Effector memory CD4-positive, alpha-beta T cell (primary cell): ENCODE measurements around the gene NCAPH2.

ENCODE experiments used
- DNase-seq, 3 donors: peaks; one replicate each; pipeline ENCODE4 v3.0.0-alpha.2; 2020
- H3K27ac ChIP-seq: 2 replicates; pipeline ENCODE4 v1.7.0; 2013; ENCODE audit warnings: mild to moderate bottlenecking, low read length, moderate library complexity; ENCODE audit not compliant: insufficient read depth, poor library complexity, severe bottlenecking
- H3K27me3 ChIP-seq: replicated peaks from 2 replicates; pipeline ENCODE4 v1.7.0; 2013; ENCODE audit warnings: mild to moderate bottlenecking, low read length; ENCODE audit not compliant: insufficient read depth, control insufficient read depth, poor library complexity, severe bottlenecking
- H3K36me3 ChIP-seq: 2 replicates; pipeline ENCODE4 v1.7.0; 2013; ENCODE audit warnings: mild to moderate bottlenecking, low read length, moderate library complexity; ENCODE audit not compliant: control insufficient read depth, insufficient read depth
- H3K4me1 ChIP-seq: 2 replicates; pipeline ENCODE4 v1.7.0; 2013; ENCODE audit warnings: low read length, mild to moderate bottlenecking; ENCODE audit not compliant: control insufficient read depth, insufficient read depth, poor library complexity, severe bottlenecking
- H3K4me3 ChIP-seq: 2 replicates; pipeline ENCODE4 v1.7.0; 2013; ENCODE audit warnings: low read length, low read depth, mild to moderate bottlenecking; ENCODE audit not compliant: insufficient read depth, poor library complexity, severe bottlenecking
- H3K9me3 ChIP-seq: 2 replicates; pipeline ENCODE4 v1.7.0; 2013; ENCODE audit warnings: mild to moderate bottlenecking, low read length, moderate library complexity; ENCODE audit not compliant: control insufficient read depth

Gene NCAPH2

DNA sequence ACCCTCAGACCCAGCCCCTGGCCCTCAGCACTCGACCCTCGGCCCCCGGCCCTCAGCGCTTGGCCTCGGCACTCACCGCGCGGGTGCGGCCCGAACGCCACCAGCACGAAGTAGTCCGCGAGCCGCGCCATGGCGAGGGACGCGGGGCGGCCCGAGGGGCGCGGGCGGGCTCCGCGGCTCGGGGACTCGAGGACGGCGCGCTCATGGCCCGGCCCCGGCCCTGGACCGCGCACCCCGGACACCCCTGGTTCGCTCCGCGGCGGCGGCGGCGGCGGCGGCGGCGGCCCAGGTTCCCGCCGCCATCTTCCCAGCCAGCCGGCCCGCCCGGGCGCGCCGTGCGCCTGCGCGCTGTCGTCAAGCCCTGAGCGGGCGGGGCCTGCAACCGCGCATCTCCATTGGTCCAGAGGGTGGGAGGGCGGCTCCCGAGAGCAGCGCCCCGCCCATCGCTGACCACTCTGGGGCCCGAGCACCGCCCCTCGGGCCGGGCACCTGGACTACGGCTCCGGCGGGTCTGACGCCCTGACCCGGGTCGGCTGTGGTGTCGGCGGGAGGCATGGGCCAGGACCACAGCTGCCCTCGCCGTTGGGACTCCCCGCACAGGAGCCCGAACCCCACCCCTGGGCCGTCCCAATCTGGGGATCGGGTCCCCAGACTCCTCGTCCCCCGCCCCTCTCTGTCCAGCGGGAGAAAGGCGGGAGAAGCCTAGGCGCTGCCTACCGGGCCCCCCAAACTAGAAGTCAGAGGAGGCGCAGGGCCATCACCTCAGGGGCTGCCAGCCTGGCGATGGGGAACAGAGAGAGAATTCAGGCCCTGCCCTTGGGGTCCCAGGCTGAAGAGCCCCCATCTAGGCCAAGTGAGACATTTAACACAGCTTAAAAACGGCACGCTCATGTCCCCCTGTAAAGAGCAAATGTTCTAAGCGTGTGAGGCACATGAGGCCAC is 33.0 kb upstream of the NCAPH2 start, which contains the start of gene SBF1:
TSS of gene SBF1 (minus strand) at position 326 of the 942 bp plus-strand sequence. CDS start at position 131, 195 bp downstream.
- Histone ChIP-seq H3K27ac (peak within 1 kb of the TSS; percentile 76), H3K9me3 (no peaks in the 10 kb centered on the region), H3K36me3 (no peaks in the 10 kb centered on the region), H3K4me3 (peak within 1 kb of the TSS; percentile 83), H3K27me3 (no peaks in the 10 kb centered on the region), H3K4me1 (peaks cover 44% of the 10 kb centered on the region)
- peak; percentile 78 to 84 (median 78) for DNase-seq

DNA sequence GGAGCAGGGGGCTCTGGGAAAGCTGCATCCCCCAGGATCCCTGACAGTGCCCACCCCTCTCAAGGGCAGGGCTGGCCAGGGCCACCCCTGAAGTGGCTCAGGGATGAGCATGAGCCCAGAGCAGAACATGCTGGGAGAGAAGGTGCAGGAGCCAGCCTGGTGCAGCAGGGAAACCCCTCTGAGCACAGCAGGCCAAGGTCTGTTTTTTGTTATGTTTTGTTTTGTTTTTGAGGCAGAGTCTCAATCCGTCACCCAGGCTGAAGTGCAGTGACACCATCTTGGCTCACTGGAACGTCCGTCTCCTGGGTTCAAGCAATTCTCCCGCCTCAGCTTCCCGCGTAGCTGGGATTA is 32.4 kb upstream of the NCAPH2 start:
- H3K27ac ChIP-seq, result peak overlapping the region; percentile 76

DNA sequence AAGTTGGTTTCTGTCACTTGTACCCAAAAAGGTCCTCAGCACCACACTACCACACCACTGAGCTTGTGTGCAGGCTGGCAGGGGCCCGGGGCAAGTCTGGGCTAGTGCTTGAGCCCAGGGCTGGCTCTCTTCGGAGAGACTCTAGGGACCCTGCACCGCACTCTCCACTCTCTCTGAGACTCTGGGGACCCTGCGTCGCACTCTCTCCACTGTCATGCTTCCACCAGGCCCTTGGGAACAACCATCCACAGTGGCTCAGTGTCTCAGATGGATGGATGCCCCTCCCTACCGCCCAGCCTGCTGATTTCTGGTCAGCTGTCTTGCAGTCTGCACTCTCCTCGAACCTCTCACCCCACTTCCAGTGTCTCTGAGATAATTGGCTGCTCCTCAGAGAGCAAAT is 31.2 kb upstream of the NCAPH2 start:
- H3K4me3 ChIP-seq, result no peak overlapping the region
- H3K9me3 ChIP-seq, result no peaks in the 10 kb centered on the region
- peaks cover 33% of the 10 kb centered on the region for H3K4me1 ChIP-seq
- no peak overlapping the region for H3K27ac ChIP-seq
- H3K27me3 ChIP-seq, result no peaks in the 10 kb centered on the region
- H3K36me3 ChIP-seq, result no peaks in the 10 kb centered on the region
- no peak for DNase-seq

More for the DNA sequence above, 32.4 kb upstream of the NCAPH2 start:
- no peaks in the 10 kb centered on the region for H3K9me3 ChIP-seq
- peak overlapping the region; percentile 83 for H3K4me3 ChIP-seq
- no peaks in the 10 kb centered on the region for H3K36me3 ChIP-seq
- H3K4me1 ChIP-seq, result peaks cover 38% of the 10 kb centered on the region
- no peak for DNase-seq
- H3K27me3 ChIP-seq, result no peaks in the 10 kb centered on the region

DNA sequence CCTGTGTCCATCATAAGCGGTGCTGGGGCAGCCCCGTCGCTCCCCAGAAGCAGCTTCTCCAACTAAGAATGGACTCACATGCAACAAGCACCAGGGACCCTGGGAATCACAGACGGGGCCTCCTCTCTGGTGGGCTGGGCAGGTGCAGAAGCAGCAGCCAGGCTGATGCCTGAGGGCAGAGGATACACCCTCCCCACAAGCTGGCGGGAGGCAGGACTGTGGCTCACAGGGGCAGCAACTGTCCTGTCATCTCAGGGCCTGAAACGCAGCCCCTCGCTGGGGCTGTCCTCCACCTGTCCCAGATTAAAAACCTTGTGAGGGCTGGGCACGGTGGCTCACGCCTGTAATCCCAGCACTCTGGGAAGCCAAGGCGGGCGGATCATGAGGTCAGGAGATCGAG is 30.1 kb upstream of the NCAPH2 start:
- Histone ChIP-seq H3K4me1 (peaks cover 30% of the 10 kb centered on the region), H3K4me3 (no peak overlapping the region), H3K36me3 (no peaks in the 10 kb centered on the region), H3K27me3 (no peaks in the 10 kb centered on the region), H3K27ac (no peak overlapping the region), H3K9me3 (no peaks in the 10 kb centered on the region)
- no peak for DNase-seq

DNA sequence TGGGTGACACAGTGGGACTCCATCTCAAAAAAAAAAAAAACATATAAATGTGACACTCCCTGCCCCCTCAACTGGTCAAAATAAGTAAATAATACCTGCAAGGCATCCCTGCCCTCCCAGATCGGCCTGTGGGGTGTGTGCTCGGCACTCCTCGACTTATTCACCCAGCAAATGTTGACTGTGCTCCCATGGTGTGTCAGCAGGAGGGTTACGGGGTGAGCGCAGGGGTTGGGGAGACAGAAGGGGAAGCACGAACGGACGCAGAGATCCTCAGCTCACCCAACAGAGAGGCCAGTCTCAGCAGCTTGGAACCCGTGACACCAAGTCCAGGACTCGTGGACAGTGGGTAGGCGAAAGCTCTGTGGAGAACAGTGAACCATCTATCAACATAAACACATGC is 28.3 kb upstream of the NCAPH2 start:
- DNase-seq, result no peak
- no peaks in the 10 kb centered on the region for H3K27me3 ChIP-seq
- H3K4me1 ChIP-seq, result peaks cover 19% of the 10 kb centered on the region
- no peak overlapping the region for H3K4me3 ChIP-seq
- H3K9me3 ChIP-seq, result no peaks in the 10 kb centered on the region
- H3K36me3 ChIP-seq, result no peaks in the 10 kb centered on the region
- H3K27ac ChIP-seq, result no peak overlapping the region

DNA sequence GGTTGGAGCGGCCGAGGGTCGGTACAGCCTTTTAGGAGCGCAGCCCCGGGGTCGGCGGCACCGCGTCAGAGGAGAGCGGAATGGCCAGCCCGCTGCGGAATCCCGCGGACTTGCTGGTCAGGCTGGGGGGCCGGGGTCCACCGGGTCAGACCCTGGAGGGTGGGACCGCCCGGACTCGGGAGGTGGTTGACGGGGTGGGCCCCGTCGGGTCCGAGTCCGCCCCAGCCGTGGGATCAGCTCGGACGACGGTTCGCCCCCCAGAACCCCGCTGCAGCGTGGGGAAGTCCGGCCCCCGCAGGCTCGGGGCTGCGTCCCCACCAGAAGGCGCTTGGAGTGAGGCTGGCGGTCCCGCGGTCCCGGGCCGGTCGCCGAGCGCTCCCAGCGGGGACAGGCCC is 27.0 kb upstream of the NCAPH2 start:
- Histone ChIP-seq H3K27me3 (no peaks in the 10 kb centered on the region), H3K9me3 (no peaks in the 10 kb centered on the region), H3K4me1 (peaks cover 15% of the 10 kb centered on the region), H3K36me3 (no peaks in the 10 kb centered on the region), H3K4me3 (peak overlapping the region; percentile 50), H3K27ac (no peak overlapping the region)
- DNase-seq, result no peak

DNA sequence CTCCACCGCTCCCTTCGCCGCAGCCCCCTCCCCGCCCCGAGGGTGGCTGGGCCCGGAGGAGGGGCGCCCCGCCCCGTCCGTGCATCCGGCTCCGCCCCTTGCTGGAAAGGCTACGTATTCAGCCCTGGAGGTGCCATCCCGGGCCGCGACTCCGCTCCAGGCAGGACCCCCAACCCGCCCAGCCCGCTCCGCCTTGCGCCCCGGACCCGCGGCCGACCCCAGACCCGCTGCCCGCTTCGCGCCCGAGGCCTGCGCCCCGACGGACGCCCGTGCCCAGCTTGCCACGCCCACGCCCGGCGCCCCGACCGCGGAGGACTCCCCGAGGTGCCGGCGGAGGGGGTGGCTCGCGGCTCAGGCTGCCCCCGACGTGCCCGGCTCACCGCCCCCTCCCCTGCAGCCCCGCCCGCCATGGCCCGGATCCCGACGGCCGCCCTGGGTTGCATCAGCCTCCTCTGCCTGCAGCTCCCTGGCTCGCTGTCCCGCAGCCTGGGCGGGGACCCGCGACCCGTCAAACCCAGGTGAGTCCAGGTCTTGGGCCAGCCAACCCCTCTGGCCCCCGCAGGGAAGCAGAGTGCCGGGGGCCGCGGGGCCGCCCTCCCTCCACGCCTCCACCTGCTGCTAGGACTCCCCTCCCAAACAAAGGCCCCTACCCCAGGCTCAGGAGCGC is 26.5 kb upstream of the NCAPH2 start, which contains the start of gene ADM2:
TSS of gene ADM2 (plus strand) at position 104 of the 667 bp plus-strand sequence. CDS start at position 409, 305 bp downstream.
- peak within 1 kb of the TSS; percentile 57 for H3K4me3 ChIP-seq
- DNase-seq, result peak; percentile 41 to 60 (median 51)
- no peaks in the 10 kb centered on the region for H3K9me3 ChIP-seq
- H3K36me3 ChIP-seq, result no peaks in the 10 kb centered on the region
- H3K27me3 ChIP-seq, result no peaks in the 10 kb centered on the region
- no peak within 1 kb of the TSS for H3K27ac ChIP-seq
- peaks cover 15% of the 10 kb centered on the region for H3K4me1 ChIP-seq

DNA sequence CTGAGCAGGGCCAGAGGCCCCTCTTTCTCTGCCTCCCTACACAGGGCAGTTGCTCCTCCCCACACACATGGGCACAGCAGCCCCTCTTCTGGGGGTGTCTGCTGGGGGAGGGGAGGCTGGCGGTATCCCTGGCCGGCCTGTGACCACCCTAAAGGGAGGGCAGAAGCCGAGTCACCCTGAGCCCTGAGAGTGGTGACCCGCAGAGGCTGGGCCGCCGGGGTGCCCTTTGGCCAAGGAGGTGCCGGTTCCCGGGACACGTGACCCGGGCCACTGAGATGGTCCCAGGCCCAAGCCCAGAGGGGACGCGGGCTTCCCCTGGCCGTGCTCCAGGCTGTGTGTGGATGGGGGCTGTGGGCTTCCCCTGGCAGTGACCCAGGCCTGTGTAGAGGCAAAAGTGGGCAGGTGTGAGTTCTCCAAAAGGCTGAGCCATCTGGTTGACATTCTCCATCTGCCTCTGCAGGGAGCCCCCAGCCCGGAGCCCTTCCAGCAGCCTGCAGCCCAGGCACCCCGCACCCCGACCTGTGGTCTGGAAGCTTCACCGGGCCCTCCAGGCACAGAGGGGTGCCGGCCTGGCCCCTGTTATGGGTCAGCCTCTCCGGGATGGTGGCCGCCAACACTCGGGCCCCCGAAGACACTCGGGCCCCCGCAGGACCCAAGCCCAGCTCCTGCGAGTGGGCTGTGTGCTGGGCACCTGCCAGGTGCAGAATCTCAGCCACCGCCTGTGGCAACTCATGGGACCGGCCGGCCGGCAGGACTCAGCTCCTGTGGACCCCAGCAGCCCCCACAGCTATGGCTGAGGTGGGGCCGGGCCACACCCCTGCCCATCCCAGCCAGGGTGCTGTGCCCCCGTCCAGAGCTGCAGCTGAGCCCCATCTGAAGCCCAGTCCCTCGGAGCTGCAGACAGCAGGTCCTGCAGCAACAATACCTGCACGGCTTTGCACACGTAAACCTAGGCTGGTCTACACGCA is 25.6 kb upstream of the NCAPH2 start:
- Histone ChIP-seq H3K27me3 (no peaks in the 10 kb centered on the region), H3K4me3 (peak overlapping the region; percentile 57), H3K9me3 (no peaks in the 10 kb centered on the region), H3K36me3 (no peaks in the 10 kb centered on the region), H3K27ac (no peak overlapping the region), H3K4me1 (peaks cover 15% of the 10 kb centered on the region)
- no peak for DNase-seq

DNA sequence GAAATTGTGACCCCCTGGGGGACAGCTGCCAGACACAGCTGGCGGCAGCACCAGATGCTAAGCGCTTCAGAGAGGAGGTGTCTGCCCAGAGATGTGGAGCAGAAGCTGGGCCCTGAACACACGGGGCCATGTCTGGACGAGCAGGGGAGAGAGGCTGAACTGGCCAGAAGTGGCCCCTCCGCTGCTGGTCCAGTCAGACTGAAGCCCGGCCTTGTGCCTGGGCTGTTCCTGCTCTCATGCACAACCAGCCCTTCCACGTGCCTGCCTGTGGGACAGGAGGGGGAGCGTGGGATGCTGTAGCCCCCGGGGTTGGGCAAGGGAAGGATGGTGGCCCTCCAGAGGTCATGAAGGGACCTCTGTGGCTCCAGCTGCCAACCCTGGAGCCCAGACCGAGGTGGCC is 24.9 kb upstream of the NCAPH2 start:
- Histone ChIP-seq H3K4me3 (no peak overlapping the region), H3K9me3 (no peaks in the 10 kb centered on the region), H3K27me3 (no peaks in the 10 kb centered on the region), H3K27ac (no peak overlapping the region), H3K36me3 (no peaks in the 10 kb centered on the region), H3K4me1 (peaks cover 15% of the 10 kb centered on the region)
- DNase-seq, result no peak
